ENCODE measurements around the gene ADAMTS12.

The ADAMTS12 gene

GRCh38 chr5:33633699-33634098 lies 258.1 kb downstream of the ADAMTS12 start:
- no peak for TF ChIP-seq FOXP2 (optimal IDR thresholded peaks at IDR 0.05; ENCODE audit: borderline replicate concordance, extremely low read depth, extremely low read length, insufficient read depth)
- no peak for TF ChIP-seq TAF1 (IDR thresholded peaks at IDR 0.05; ENCODE audit: borderline replicate concordance, insufficient read depth, low read length)
- no peak for TF ChIP-seq SIN3A (IDR thresholded peaks at IDR 0.05; ENCODE audit: borderline replicate concordance, insufficient read depth, low read length)
- TF ChIP-seq REST (IDR thresholded peaks at IDR 0.05; ENCODE audit: insufficient read depth in 1 of 2, low read depth in 2 of 2, low read length in 2 of 2), result no peak
- TF ChIP-seq POLR2AphosphoS5 (IDR thresholded peaks at IDR 0.05; ENCODE audit: low read depth, low read length), result no peak

- TF ChIP-seq SIN3A (IDR thresholded peaks at IDR 0.05; ENCODE audit: borderline replicate concordance, insufficient read depth, low read length) (no peak), POLR2AphosphoS5 (IDR thresholded peaks at IDR 0.05; ENCODE audit: low read depth, low read length) (no peak), REST (IDR thresholded peaks at IDR 0.05; ENCODE audit: insufficient read depth in 1 of 2, low read depth in 2 of 2, low read length in 2 of 2) (no peak), TAF1 (IDR thresholded peaks at IDR 0.05; ENCODE audit: borderline replicate concordance, insufficient read depth, low read length) (no peak), FOXP2 (optimal IDR thresholded peaks at IDR 0.05; ENCODE audit: borderline replicate concordance, extremely low read depth, extremely low read length, insufficient read depth) (no peak)
These were observed 260.0 kb downstream of the ADAMTS12 start for GRCh38 chr5:33631786-33632185.

GRCh38 chr5:33631139-33631538 lies 260.7 kb downstream of the ADAMTS12 start:
- TF ChIP-seq REST (IDR thresholded peaks at IDR 0.05; ENCODE audit: insufficient read depth in 1 of 2, low read depth in 2 of 2, low read length in 2 of 2) (no peak), SIN3A (IDR thresholded peaks at IDR 0.05; ENCODE audit: borderline replicate concordance, insufficient read depth, low read length) (no peak), TAF1 (IDR thresholded peaks at IDR 0.05; ENCODE audit: borderline replicate concordance, insufficient read depth, low read length) (no peak), FOXP2 (optimal IDR thresholded peaks at IDR 0.05; ENCODE audit: borderline replicate concordance, extremely low read depth, extremely low read length, insufficient read depth) (no peak), POLR2AphosphoS5 (IDR thresholded peaks at IDR 0.05; ENCODE audit: low read depth, low read length) (no peak)

- no peak for TF ChIP-seq REST (IDR thresholded peaks at IDR 0.05; ENCODE audit: insufficient read depth in 1 of 2, low read depth in 2 of 2, low read length in 2 of 2)
These were observed 261.8 kb downstream of the ADAMTS12 start for GRCh38 chr5:33629999-33630398.

- no peak for TF ChIP-seq SIN3A (IDR thresholded peaks at IDR 0.05; ENCODE audit: borderline replicate concordance, insufficient read depth, low read length)
- no peak for TF ChIP-seq POLR2AphosphoS5 (IDR thresholded peaks at IDR 0.05; ENCODE audit: low read depth, low read length)
- TF ChIP-seq TAF1 (IDR thresholded peaks at IDR 0.05; ENCODE audit: borderline replicate concordance, insufficient read depth, low read length), result no peak
- TF ChIP-seq REST (IDR thresholded peaks at IDR 0.05; ENCODE audit: insufficient read depth in 1 of 2, low read depth in 2 of 2, low read length in 2 of 2), result no peak
- TF ChIP-seq FOXP2 (optimal IDR thresholded peaks at IDR 0.05; ENCODE audit: borderline replicate concordance, extremely low read depth, extremely low read length, insufficient read depth), result no peak
These were observed 263.0 kb downstream of the ADAMTS12 start for GRCh38 chr5:33628796-33629195.

All from PFSK-1 (cell line).